ENCODE data around the gene CDRT4.
A peak's percentile ranks its signal among the peaks of the same experiment; 100 is the strongest.

The CDRT4 gene

GRCh38 chr17:15492791-15493692 lies 25.6 kb upstream of the CDRT4 start:
- ATAC-seq = no peak
- DNase-seq = no peak

GRCh38 chr17:15492186-15492585 lies 24.8 kb upstream of the CDRT4 start:
- DNase-seq (no peak), ATAC-seq (no peak)

GRCh38 chr17:15490634-15491261 lies 23.3 kb upstream of the CDRT4 start:
- DNase-seq (peak; percentile 9), ATAC-seq (peak; percentile 87)

- no peak for ATAC-seq
- DNase-seq = no peak
Observed at GRCh38 chr17:15488557-15488956, 21.1 kb upstream of the CDRT4 start.

- DNase-seq = no peak
- ATAC-seq = no peak
Observed at GRCh38 chr17:15485045-15485444, 17.6 kb upstream of the CDRT4 start.

GRCh38 chr17:15483431-15483830 lies 16.0 kb upstream of the CDRT4 start:
- ATAC-seq (no peak), DNase-seq (no peak)

GRCh38 chr17:15482476-15482875 lies 15.1 kb upstream of the CDRT4 start:
- DNase-seq (no peak), ATAC-seq (no peak)

- DNase-seq (no peak), ATAC-seq (no peak)
Observed at GRCh38 chr17:15481481-15481880, 14.1 kb upstream of the CDRT4 start.

- no peak for DNase-seq
Observed at GRCh38 chr17:15480204-15480603, 12.8 kb upstream of the CDRT4 start.

GRCh38 chr17:15479703-15480102 lies 12.3 kb upstream of the CDRT4 start:
- ATAC-seq (no peak), DNase-seq (no peak)

More at GRCh38 chr17:15480204-15480603, 12.8 kb upstream of the CDRT4 start:
- ATAC-seq = no peak

GRCh38 chr17:15478845-15479244 lies 11.4 kb upstream of the CDRT4 start:
- ATAC-seq (no peak), DNase-seq (no peak)

GRCh38 chr17:15475631-15476354 lies 8.4 kb upstream of the CDRT4 start:
- no peak for DNase-seq
- ATAC-seq = no peak

- DNase-seq (no peak), ATAC-seq (no peak)
Observed at GRCh38 chr17:15472891-15473290, 5.5 kb upstream of the CDRT4 start.

GRCh38 chr17:15470536-15470935 lies 3.1 kb upstream of the CDRT4 start:
- no peak for ATAC-seq

GRCh38 chr17:15469260-15469659 lies 1.8 kb upstream of the CDRT4 start:
- no peak for DNase-seq
- no peak for ATAC-seq

More at GRCh38 chr17:15470536-15470935, 3.1 kb upstream of the CDRT4 start:
- DNase-seq = no peak

- no peak for ATAC-seq
Observed at GRCh38 chr17:15468126-15468525, 705 bp upstream of the CDRT4 start.

GRCh38 chr17:15466131-15466530 lies 1.3 kb downstream of the CDRT4 start:
- no peak for DNase-seq
- ATAC-seq = no peak

More at GRCh38 chr17:15468126-15468525, 705 bp upstream of the CDRT4 start:
- no peak for DNase-seq

GRCh38 chr17:15465045-15465701 lies 2.2 kb downstream of the CDRT4 start:
- DNase-seq (no peak), ATAC-seq (no peak)

GRCh38 chr17:15464231-15464985 lies 3.0 kb downstream of the CDRT4 start:
- DNase-seq (no peak), ATAC-seq (no peak)

GRCh38 chr17:15462976-15463772 lies 4.2 kb downstream of the CDRT4 start:
- no peak for DNase-seq

GRCh38 chr17:15457723-15458094 lies 9.7 kb downstream of the CDRT4 start:
- DNase-seq = no peak
- ATAC-seq = no peak

More at GRCh38 chr17:15462976-15463772, 4.2 kb downstream of the CDRT4 start:
- no peak for ATAC-seq
